ENCODE results near the gene METRN. TPM values are rescaled to one million over a fixed set of nuclear protein-coding genes. Genes with fewer than 3 reads are reported as not detected.

Gene METRN
- total RNA-seq, 4 donors from 2014 or later = 24.4 to 42.1 (median 33.3) TPM

DNA sequence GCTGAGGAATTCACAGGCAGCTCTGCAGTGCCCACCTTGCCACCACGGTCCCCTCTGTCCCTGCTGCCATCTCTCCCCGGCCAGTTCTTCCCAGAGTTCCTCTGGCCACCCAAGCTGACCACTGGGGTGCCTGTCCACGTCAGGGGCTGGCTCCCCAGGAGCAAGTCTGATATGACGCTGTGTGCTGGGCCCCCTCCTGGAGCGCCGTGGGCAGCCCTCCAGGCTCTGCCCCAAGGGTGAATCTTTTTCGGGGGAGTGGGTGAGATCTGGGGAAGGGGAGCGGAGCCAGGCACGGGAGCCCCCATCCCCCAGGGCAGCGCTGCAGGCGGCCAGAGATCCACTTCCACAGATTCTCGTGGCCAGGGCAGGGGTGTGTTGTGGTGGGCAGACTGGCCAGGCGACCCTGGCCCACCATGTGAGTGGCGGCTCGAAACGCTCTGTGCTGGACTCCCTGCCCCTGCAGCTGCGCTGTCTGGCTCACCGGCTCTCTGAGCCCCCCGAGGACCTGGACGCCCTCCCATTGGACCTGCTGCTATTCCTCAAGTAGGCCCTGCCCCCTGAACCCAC lies 49.3 kb downstream of the METRN start:
- DNase-seq = no peak
- Histone ChIP-seq H3K4me3 (no peak overlapping the region), H3K27me3 (peaks cover 0 to 27% (median 15%) of the 10 kb centered on the region in 3 donors), H3K9me3 (no peaks in the 10 kb centered on the region), H3K4me1 (no peaks in the 10 kb centered on the region), H3K36me3 (no peaks in the 10 kb centered on the region), H3K27ac (no peak overlapping the region)
- TF ChIP-seq POLR2A (IDR thresholded peaks at IDR 0.05) = no peak
- TF ChIP-seq, protein P1, sequence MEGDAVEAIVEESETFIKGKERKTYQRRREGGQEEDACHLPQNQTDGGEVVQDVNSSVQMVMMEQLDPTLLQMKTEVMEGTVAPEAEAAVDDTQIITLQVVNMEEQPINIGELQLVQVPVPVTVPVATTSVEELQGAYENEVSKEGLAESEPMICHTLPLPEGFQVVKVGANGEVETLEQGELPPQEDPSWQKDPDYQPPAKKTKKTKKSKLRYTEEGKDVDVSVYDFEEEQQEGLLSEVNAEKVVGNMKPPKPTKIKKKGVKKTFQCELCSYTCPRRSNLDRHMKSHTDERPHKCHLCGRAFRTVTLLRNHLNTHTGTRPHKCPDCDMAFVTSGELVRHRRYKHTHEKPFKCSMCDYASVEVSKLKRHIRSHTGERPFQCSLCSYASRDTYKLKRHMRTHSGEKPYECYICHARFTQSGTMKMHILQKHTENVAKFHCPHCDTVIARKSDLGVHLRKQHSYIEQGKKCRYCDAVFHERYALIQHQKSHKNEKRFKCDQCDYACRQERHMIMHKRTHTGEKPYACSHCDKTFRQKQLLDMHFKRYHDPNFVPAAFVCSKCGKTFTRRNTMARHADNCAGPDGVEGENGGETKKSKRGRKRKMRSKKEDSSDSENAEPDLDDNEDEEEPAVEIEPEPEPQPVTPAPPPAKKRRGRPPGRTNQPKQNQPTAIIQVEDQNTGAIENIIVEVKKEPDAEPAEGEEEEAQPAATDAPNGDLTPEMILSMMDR (IDR thresholded peaks at IDR 0.05 in 4 of 5, conservative IDR thresholded peaks at IDR 0.05 in 1 of 5) = no peak
- in situ Hi-C loops (cut with MboI; ENCODE audit: low sequenced_read_pairs in 4 of 4) = no loop called here
- ATAC-seq = no peak
- intact Hi-C loops (cut with DNase I; ENCODE audit: low total_unique reads) = no loop called here

DNA sequence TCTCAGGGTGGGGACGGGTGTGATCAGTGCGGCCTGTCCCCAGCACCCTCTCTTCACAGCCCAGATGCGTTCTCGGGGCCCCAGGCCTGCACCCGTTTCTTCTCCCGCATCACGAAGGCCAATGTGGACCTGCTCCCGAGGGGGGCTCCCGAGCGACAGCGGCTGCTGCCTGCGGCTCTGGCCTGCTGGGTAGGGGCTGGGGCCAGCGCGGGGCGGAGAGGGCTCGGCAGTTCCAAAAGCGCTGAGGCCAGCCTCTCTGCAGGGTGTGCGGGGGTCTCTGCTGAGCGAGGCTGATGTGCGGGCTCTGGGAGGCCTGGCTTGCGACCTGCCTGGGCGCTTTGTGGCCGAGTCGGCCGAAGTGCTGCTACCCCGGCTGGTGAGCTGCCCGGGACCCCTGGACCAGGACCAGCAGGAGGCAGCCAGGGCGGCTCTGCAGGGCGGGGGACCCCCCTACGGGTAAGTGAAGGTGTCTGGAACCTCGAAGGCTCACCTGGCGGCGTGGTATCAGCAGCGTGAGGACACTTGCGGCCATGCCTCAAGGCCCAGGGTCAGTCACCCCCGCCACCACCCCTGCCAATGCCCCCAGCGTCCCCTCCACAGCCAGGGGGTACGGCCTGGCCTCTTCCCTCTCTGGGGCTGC lies 50.0 kb downstream of the METRN start:
- Histone ChIP-seq H3K27me3 (peaks cover 6 to 27% (median 15%) of the 10 kb centered on the region in 3 donors), H3K27ac (no peak overlapping the region), H3K36me3 (no peaks in the 10 kb centered on the region), H3K4me3 (no peak overlapping the region), H3K4me1 (no peaks in the 10 kb centered on the region), H3K9me3 (no peaks in the 10 kb centered on the region)
- no peak for TF ChIP-seq POLR2A (IDR thresholded peaks at IDR 0.05)
- TF ChIP-seq, protein P1 (IDR thresholded peaks at IDR 0.05 in 4 of 5, conservative IDR thresholded peaks at IDR 0.05 in 1 of 5) = no peak
- no peak for DNase-seq
- intact Hi-C loops (cut with DNase I; ENCODE audit: low total_unique reads) = no loop called here
- in situ Hi-C loops (cut with MboI; ENCODE audit: low sequenced_read_pairs in 4 of 4) = no loop called here
- ATAC-seq = no peak

DNA sequence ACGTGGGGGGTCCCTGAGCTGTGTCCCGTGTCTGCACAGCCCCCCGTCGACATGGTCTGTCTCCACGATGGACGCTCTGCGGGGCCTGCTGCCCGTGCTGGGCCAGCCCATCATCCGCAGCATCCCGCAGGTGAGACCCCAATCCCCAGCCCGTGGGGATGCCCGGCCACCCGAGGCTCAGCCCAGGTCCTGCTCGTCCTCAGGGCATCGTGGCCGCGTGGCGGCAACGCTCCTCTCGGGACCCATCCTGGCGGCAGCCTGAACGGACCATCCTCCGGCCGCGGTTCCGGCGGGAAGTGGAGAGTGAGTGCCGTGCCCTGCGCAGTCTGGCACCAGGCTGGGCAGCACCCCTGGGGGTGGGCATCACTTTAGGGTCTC lies 50.6 kb downstream of the METRN start:
- intact Hi-C loops (cut with DNase I; ENCODE audit: low total_unique reads) = no loop called here
- peaks cover 6 to 27% (median 15%) of the 10 kb centered on the region in 3 donors for H3K27me3 ChIP-seq
- ATAC-seq (no peak), DNase-seq (no peak)
- no peak overlapping the region for H3K27ac ChIP-seq
- no peaks in the 10 kb centered on the region for H3K9me3 ChIP-seq
- H3K36me3 ChIP-seq = no peaks in the 10 kb centered on the region
- no peak overlapping the region for H3K4me3 ChIP-seq
- H3K4me1 ChIP-seq = no peaks in the 10 kb centered on the region
- in situ Hi-C loops (cut with MboI; ENCODE audit: low sequenced_read_pairs in 4 of 4) = no loop called here
- TF ChIP-seq, protein P1 (IDR thresholded peaks at IDR 0.05 in 4 of 5, conservative IDR thresholded peaks at IDR 0.05 in 1 of 5) = no peak
- no peak for TF ChIP-seq POLR2A (IDR thresholded peaks at IDR 0.05)

DNA sequence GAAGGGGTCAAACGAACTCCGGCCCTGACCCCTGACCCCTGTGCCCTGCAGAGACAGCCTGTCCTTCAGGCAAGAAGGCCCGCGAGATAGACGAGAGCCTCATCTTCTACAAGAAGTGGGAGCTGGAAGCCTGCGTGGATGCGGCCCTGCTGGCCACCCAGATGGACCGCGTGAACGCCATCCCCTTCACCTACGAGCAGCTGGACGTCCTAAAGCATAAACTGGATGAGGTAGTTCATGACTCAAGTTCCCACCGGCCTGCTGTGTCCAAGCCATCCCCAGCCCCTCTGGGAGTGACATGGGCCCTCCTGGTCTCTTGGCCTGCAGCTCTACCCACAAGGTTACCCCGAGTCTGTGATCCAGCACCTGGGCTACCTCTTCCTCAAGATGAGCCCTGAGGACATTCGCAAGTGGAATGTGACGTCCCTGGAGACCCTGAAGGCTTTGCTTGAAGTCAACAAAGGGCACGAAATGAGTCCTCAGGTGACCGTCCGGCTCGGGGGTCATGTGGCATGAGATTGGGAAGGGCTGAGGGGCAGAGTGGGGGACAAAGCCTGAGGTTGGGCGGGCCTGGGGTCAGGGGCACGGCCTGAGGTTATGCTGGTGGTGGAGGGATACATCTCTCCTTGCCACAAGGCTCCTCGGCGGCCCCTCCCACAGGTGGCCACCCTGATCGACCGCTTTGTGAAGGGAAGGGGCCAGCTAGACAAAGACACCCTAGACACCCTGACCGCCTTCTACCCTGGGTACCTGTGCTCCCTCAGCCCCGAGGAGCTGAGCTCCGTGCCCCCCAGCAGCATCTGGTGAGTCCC lies 51.3 kb downstream of the METRN start:
- TF ChIP-seq POLR2A (IDR thresholded peaks at IDR 0.05) = no peak
- TF ChIP-seq, protein P1 (IDR thresholded peaks at IDR 0.05 in 4 of 5, conservative IDR thresholded peaks at IDR 0.05 in 1 of 5) = no peak

More for the DNA sequence above, 51.3 kb downstream of the METRN start:
- Histone ChIP-seq H3K9me3 (no peaks in the 10 kb centered on the region), H3K36me3 (no peaks in the 10 kb centered on the region), H3K4me3 (no peak overlapping the region), H3K4me1 (no peaks in the 10 kb centered on the region), H3K27ac (no peak overlapping the region), H3K27me3 (peaks cover 6 to 27% (median 9%) of the 10 kb centered on the region in 3 donors)
- intact Hi-C loops (cut with DNase I; ENCODE audit: low total_unique reads) = no loop called here
- ATAC-seq = no peak
- no peak for DNase-seq
- in situ Hi-C loops (cut with MboI; ENCODE audit: low sequenced_read_pairs in 4 of 4) = no loop called here
